Cardiac muscle cell (in vitro differentiated cells and primary cell): Measurements from ENCODE around the gene PPM1A. TPM values are rescaled to one million over a fixed set of nuclear protein-coding genes. Genes with fewer than 3 reads are reported as not detected.

Source experiments
- DNase-seq, 2 donors: peaks; one replicate each; pipeline versions ENCODE4 v3.0.0 to v3.0.0-alpha.2; 2010 to 2017; ENCODE audit warnings: low read depth in 1 of 2, low spot score in 1 of 2
- H3K27ac ChIP-seq: fragments of 200-600 bp; sonication (generic); 2 replicates; pipeline ENCODE4 v1.5.1; 2016
- H3K27me3 ChIP-seq: fragments of 200-600 bp; sonication (generic); 2 replicates; pipeline ENCODE4 v1.6.0; 2016; ENCODE audit warnings: control low read depth
- H3K36me3 ChIP-seq: fragments of 200-600 bp; sonication (generic); 2 replicates; pipeline ENCODE4 v1.5.1; 2016; ENCODE audit warnings: control low read depth
- H3K4me1 ChIP-seq: fragments of 200-600 bp; sonication (generic); 2 replicates; pipeline ENCODE4 v1.8.1; 2017; ENCODE audit warnings: low read depth, mild to moderate bottlenecking, mixed run types
- H3K4me3 ChIP-seq: fragments of 200-600 bp; sonication (generic); 2 replicates; pipeline ENCODE4 v1.5.1; 2016; ENCODE audit warnings: mild to moderate bottlenecking
- H3K9me3 ChIP-seq: fragments of 200-600 bp; sonication (generic); 2 replicates; pipeline ENCODE4 v1.5.1; 2017; ENCODE audit warnings: low read depth, mild to moderate bottlenecking, control low read depth
- polyA plus RNA-seq: library from polyadenylated mRNA; unstranded; fragments of >200 nt; fragmentation: Nextera tagmentation; extraction: Ambion mirVana; gene quantifications from 2 replicates; pipeline ENCODE4 v1.2.1, GENCODE V29; 2016
- total RNA-seq: library from RNA; depleted of rRNA; stranded (reverse); fragments of >200 nt; gene quantifications from 2 replicates; pipeline ENCODE4 v1.2.3, GENCODE V29; 2016
- TF ChIP-seq, protein P1 (sequence below): IDR thresholded peaks from 2 replicates; pipeline ENCODE4 v1.5.1; 2012; ENCODE audit warnings: low read depth, mild to moderate bottlenecking, low read length

PPM1A gene
- total and polyA plus RNA-seq, 2 experiments from 2014 or later, result 19.6 to 24.1 TPM

DNA sequence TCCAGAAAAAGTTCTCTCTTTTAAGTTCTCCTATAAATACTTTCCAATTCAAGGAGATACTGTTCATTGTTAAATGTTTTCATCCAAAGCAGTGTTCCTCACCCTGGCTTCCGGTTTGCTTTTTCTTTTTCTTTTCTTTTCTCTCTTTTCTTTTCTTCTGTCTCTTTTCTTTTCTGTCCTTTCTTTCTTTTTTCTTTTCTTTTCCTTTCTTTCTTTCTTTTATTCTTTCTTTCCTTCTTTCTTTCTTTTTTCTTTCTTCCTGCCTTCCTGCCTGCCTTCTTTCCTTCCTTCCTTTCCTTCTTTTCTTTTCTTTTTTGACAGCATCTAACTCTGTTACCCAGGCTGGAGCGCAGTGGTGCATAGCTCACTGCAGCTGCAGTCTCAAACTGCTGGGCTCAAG lies 75.8 kb downstream of the PPM1A start:
- H3K27me3 ChIP-seq, result peaks cover 7% of the 10 kb centered on the region
- no peaks in the 10 kb centered on the region for H3K4me1 ChIP-seq
- DNase-seq, result no peak
- TF ChIP-seq, protein P1, sequence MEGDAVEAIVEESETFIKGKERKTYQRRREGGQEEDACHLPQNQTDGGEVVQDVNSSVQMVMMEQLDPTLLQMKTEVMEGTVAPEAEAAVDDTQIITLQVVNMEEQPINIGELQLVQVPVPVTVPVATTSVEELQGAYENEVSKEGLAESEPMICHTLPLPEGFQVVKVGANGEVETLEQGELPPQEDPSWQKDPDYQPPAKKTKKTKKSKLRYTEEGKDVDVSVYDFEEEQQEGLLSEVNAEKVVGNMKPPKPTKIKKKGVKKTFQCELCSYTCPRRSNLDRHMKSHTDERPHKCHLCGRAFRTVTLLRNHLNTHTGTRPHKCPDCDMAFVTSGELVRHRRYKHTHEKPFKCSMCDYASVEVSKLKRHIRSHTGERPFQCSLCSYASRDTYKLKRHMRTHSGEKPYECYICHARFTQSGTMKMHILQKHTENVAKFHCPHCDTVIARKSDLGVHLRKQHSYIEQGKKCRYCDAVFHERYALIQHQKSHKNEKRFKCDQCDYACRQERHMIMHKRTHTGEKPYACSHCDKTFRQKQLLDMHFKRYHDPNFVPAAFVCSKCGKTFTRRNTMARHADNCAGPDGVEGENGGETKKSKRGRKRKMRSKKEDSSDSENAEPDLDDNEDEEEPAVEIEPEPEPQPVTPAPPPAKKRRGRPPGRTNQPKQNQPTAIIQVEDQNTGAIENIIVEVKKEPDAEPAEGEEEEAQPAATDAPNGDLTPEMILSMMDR, result no peak
- H3K4me3 ChIP-seq, result no peak overlapping the region
- no peak overlapping the region for H3K27ac ChIP-seq
- no peaks in the 10 kb centered on the region for H3K9me3 ChIP-seq
- no peaks in the 10 kb centered on the region for H3K36me3 ChIP-seq

DNA sequence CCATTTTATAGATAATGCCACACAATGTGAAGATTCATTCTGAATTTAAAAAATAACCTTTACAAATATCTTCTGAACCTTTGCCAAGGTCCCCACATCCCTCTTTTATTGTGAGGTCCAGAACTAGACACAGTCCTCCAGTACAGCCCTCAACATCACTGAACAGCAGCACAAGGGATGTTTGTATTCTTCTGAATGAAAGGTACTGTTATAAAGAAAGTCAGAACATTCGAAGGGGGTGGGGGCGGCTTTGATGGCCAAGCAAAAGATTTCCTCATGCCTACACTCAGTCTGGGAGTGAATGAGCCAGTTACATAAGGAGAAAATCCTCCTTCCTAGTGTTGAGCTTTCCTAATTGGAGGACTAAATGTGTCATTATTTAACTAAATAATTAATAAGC lies 77.3 kb downstream of the PPM1A start:
- TF ChIP-seq, protein P1, result no peak

GRCh38 chr14:60327447-60328331 lies 78.7 kb downstream of the PPM1A start:
- peaks cover 7% of the 10 kb centered on the region for H3K27me3 ChIP-seq
- TF ChIP-seq, protein P1, result peak; percentile 4
- H3K9me3 ChIP-seq, result no peaks in the 10 kb centered on the region
- DNase-seq, result peak; percentile 17 to 45
- no peaks in the 10 kb centered on the region for H3K4me1 ChIP-seq
- no peaks in the 10 kb centered on the region for H3K36me3 ChIP-seq
- peak overlapping the region; percentile 18 for H3K4me3 ChIP-seq
- no peak overlapping the region for H3K27ac ChIP-seq

More for the DNA sequence above, 77.3 kb downstream of the PPM1A start:
- Histone ChIP-seq H3K4me3 (no peak overlapping the region), H3K36me3 (no peaks in the 10 kb centered on the region), H3K9me3 (no peaks in the 10 kb centered on the region), H3K4me1 (no peaks in the 10 kb centered on the region), H3K27ac (no peak overlapping the region), H3K27me3 (peaks cover 7% of the 10 kb centered on the region)
- no peak for DNase-seq

GRCh38 chr14:60328583-60328982 lies 79.6 kb downstream of the PPM1A start:
- TF ChIP-seq, protein P1, result no peak
- no peak overlapping the region for H3K4me3 ChIP-seq
- H3K27ac ChIP-seq, result no peak overlapping the region
- no peaks in the 10 kb centered on the region for H3K9me3 ChIP-seq
- H3K27me3 ChIP-seq, result peaks cover 7% of the 10 kb centered on the region
- no peaks in the 10 kb centered on the region for H3K36me3 ChIP-seq
- no peaks in the 10 kb centered on the region for H3K4me1 ChIP-seq
- peak in 1 of 2 donors; percentile 23 for DNase-seq

- DNase-seq, result no peak
- no peaks in the 10 kb centered on the region for H3K36me3 ChIP-seq
- H3K4me3 ChIP-seq, result no peak overlapping the region
- peaks cover 7% of the 10 kb centered on the region for H3K27me3 ChIP-seq
- H3K4me1 ChIP-seq, result no peaks in the 10 kb centered on the region
- TF ChIP-seq, protein P1, result no peak
- no peaks in the 10 kb centered on the region for H3K9me3 ChIP-seq
- no peak overlapping the region for H3K27ac ChIP-seq
Observed at GRCh38 chr14:60329274-60329673, 80.3 kb downstream of the PPM1A start.
